PC-9 (cell line): ENCODE measurements around the gene BTBD8. TPM values are rescaled to one million over a fixed set of nuclear protein-coding genes. Genes with fewer than 3 reads are reported as not detected.

ENCODE experiments used
- BruUV-seq: library from RNA; stranded (reverse); fragments of 400-500 nt; replicated peaks from 2 replicates; lab custom pipeline; 2021; lab: Mats Ljungman, UMichigan
- CTCF ChIA-PET: fragments of 300-600 bp; sonication (Branson Sonifier 250); formaldehyde crosslinking; loops from one replicate; lab custom pipeline; 2022; ENCODE audit warnings: antibody characterized with exemption; lab: Charles Lee
- POLR2A ChIA-PET: fragments of 300-600 bp; sonication (Branson Sonifier 250); formaldehyde crosslinking; loops from one replicate; lab custom pipeline; 2022; ENCODE audit warnings: antibody characterized with exemption; ENCODE audit not compliant: unreplicated experiment; lab: Charles Lee
- DNase-seq, 2 experiments: peaks; one replicate each; pipeline versions ENCODE4 v3.0.0 to v3.0.0-alpha.2; 2015 to 2022; ENCODE audit warnings: mixed read lengths in 1 of 2
- H2AFZ ChIP-seq: fragments of 200-600 bp; sonication (generic); 2 replicates; pipeline ENCODE4 v1.8.1; 2017; ENCODE audit warnings: antibody characterized with exemption
- H3F3A ChIP-seq: fragments of 200-600 bp; sonication (generic); 2 replicates; pipeline ENCODE4 v1.8.1; 2017; ENCODE audit warnings: antibody characterized with exemption, mild to moderate bottlenecking, low read depth; ENCODE audit not compliant: insufficient read depth
- H3K27ac ChIP-seq: fragments of 200-600 bp; sonication (generic); 2 replicates; pipeline ENCODE4 v1.6.1; 2016; ENCODE audit warnings: mixed run types
- H3K27me3 ChIP-seq: fragments of 200-600 bp; sonication (generic); 2 replicates; pipeline ENCODE4 v1.6.1; 2016; ENCODE audit warnings: low read depth, mixed run types; ENCODE audit not compliant: insufficient read depth
- H3K36me3 ChIP-seq: fragments of 200-600 bp; sonication (generic); 2 replicates; pipeline ENCODE4 v1.6.1; 2016; ENCODE audit warnings: low read depth, mixed run types
- H3K4me1 ChIP-seq: fragments of 200-600 bp; sonication (generic); replicated peaks from 2 replicates; pipeline ENCODE4 v1.6.1; 2016; ENCODE audit warnings: mixed run types; ENCODE audit not compliant: insufficient read depth
- H3K4me2 ChIP-seq: fragments of 200-600 bp; sonication (generic); 2 replicates; pipeline ENCODE4 v1.6.1; 2017; ENCODE audit warnings: mixed run types
- H3K4me3 ChIP-seq: fragments of 200-600 bp; sonication (generic); 2 replicates; pipeline ENCODE4 v1.6.1; 2016; ENCODE audit warnings: mixed run types
- H3K79me2 ChIP-seq: fragments of 200-600 bp; sonication (generic); 2 replicates; pipeline ENCODE4 v1.6.1; 2017; ENCODE audit warnings: low read depth, mixed run types
- H3K9me2 ChIP-seq: fragments of 200-600 bp; sonication (generic); 2 replicates; pipeline ENCODE4 v1.8.1; 2017; ENCODE audit warnings: mild to moderate bottlenecking; ENCODE audit not compliant: insufficient read depth
- H3K9me3 ChIP-seq: fragments of 200-600 bp; sonication (generic); 2 replicates; pipeline ENCODE4 v1.8.1; 2016; ENCODE audit warnings: low read depth; ENCODE audit not compliant: insufficient read depth
- H4K20me1 ChIP-seq: fragments of 200-600 bp; sonication (generic); 2 replicates; pipeline ENCODE4 v1.8.1; 2017; ENCODE audit not compliant: insufficient read depth
- EZH2 ChIP-seq: fragments of 200-600 bp; sonication (generic); IDR thresholded peaks from 2 replicates; pipeline ENCODE4 v1.8.0; 2017; ENCODE audit warnings: antibody characterized with exemption, low read depth
- intact Hi-C: fragments of 100-400 bp; cut with micrococcal nuclease; formaldehyde crosslinking; loops from one replicate; pipeline ENCODE4 v1.10.0; 2022; ENCODE audit not compliant: unreplicated experiment
- total RNA-seq: library from RNA; stranded (reverse); gene quantifications from 2 replicates; pipeline ENCODE4 v1.2.3, GENCODE V29; 2021
- TF ChIP-seq, protein P1 (sequence below): fragments of 200-600 bp; sonication (generic); conservative IDR thresholded peaks from 2 replicates; pipeline ENCODE4 v1.6.1; 2017; ENCODE audit warnings: mixed run types, antibody characterized with exemption, mild to moderate bottlenecking, moderate library complexity

BTBD8 gene
- total RNA-seq, 1 experiment from 2014 or later = 8.1 TPM

DNA sequence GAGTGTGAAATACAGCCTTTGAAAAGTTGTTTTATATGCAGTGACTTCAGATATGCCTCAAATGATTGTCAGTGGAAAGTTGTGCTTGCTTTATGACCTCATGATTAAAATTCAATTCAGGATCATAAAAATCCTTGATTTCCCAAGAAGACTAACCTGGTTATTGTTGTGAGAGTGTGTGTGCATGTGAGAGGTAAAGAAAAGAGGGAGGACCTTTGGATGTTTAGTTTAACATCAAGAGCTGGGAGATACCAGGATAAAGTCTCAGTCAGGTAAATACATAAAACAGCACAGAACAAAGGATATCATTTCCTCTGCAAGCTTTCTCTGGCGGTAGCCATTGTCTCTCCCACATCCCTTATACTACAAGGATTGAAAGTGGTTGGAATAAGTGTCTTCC lies 14.4 kb downstream of the BTBD8 start:
- POLR2A ChIA-PET = no interaction called here
- Histone ChIP-seq H3K27me3 (no peaks in the 10 kb centered on the region), H3K4me3 (no peak overlapping the region), H3K79me2 (no peaks in the 10 kb centered on the region), H3K9me2 (no peaks in the 10 kb centered on the region), H3K4me2 (no peak overlapping the region), H3K36me3 (no peaks in the 10 kb centered on the region), H3K27ac (no peak overlapping the region), H4K20me1 (no peaks in the 10 kb centered on the region), H3K4me1 (no peaks in the 10 kb centered on the region), H3K9me3 (no peaks in the 10 kb centered on the region), H2AFZ (no peak overlapping the region), H3F3A (no peaks in the 10 kb centered on the region)
- no peak for TF ChIP-seq EZH2
- TF ChIP-seq, protein P1, sequence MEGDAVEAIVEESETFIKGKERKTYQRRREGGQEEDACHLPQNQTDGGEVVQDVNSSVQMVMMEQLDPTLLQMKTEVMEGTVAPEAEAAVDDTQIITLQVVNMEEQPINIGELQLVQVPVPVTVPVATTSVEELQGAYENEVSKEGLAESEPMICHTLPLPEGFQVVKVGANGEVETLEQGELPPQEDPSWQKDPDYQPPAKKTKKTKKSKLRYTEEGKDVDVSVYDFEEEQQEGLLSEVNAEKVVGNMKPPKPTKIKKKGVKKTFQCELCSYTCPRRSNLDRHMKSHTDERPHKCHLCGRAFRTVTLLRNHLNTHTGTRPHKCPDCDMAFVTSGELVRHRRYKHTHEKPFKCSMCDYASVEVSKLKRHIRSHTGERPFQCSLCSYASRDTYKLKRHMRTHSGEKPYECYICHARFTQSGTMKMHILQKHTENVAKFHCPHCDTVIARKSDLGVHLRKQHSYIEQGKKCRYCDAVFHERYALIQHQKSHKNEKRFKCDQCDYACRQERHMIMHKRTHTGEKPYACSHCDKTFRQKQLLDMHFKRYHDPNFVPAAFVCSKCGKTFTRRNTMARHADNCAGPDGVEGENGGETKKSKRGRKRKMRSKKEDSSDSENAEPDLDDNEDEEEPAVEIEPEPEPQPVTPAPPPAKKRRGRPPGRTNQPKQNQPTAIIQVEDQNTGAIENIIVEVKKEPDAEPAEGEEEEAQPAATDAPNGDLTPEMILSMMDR = no peak
- no peak for DNase-seq
- intact Hi-C loops = no loop called here
- no TSS peak for BruUV-seq
- CTCF ChIA-PET = no interaction called here

DNA sequence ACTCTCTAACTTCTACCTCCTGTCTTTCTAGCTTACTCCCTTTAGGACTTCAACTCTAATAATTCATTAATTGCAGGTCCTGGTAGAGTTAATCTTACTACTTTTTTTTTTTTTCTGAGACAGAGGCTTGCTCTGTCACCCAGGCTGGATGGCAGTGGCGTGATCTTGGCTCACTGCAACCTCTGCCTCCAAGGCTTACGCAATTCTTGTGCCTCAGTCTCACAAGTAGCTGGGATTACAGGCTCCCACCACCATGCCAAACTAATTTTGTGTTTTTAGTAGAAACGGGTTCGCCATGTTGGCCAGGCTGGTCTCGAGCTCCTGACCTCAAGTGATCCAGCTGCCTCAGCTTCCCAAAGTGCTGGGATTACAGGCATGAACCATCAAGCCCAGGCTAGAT lies 15.7 kb downstream of the BTBD8 start:
- no peaks in the 10 kb centered on the region for H3K9me2 ChIP-seq
- no peaks in the 10 kb centered on the region for H3K36me3 ChIP-seq
- H3K4me3 ChIP-seq = no peak overlapping the region
- intact Hi-C loops = no loop called here
- H3K9me3 ChIP-seq = no peaks in the 10 kb centered on the region
- H2AFZ ChIP-seq = no peak overlapping the region
- no peak overlapping the region for H3K4me2 ChIP-seq
- no peaks in the 10 kb centered on the region for H3K4me1 ChIP-seq
- no peaks in the 10 kb centered on the region for H3K79me2 ChIP-seq
- H3K27me3 ChIP-seq = no peaks in the 10 kb centered on the region
- DNase-seq = no peak
- no peaks in the 10 kb centered on the region for H4K20me1 ChIP-seq
- H3F3A ChIP-seq = no peaks in the 10 kb centered on the region
- TF ChIP-seq EZH2 = no peak
- TF ChIP-seq, protein P1 = no peak
- BruUV-seq = no TSS peak
- H3K27ac ChIP-seq = no peak overlapping the region
- ChIA-PET CTCF (interaction anchor here (0.6 kb wide), 1 partner anchor 11 kb away, joined by 8 read pairs; no protein-coding TSS in a partner anchor), POLR2A (no interaction called here)

DNA sequence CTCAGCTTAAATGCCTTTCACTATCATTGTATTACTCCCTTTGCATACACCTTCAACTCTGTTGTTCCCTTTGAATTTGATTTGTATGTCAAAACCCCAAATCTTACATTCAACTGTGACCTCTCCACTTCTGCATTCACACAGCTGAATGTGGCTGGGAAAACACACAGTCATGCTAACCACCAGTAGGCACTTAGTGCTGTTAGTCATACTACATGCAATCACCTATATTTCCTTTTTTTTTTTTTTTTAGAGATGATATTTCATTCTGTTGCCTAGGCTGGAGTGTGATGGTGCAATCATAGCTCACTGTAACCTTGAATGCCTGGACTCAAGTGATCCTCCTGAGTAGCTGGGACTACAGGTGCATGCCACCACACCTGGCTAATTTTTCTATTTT lies 16.2 kb downstream of the BTBD8 start:
- no peaks in the 10 kb centered on the region for H3K27me3 ChIP-seq
- no peaks in the 10 kb centered on the region for H3F3A ChIP-seq
- H3K4me1 ChIP-seq = no peaks in the 10 kb centered on the region
- DNase-seq = no peak
- no peaks in the 10 kb centered on the region for H3K79me2 ChIP-seq
- H3K9me3 ChIP-seq = no peaks in the 10 kb centered on the region
- POLR2A ChIA-PET = no interaction called here
- no TSS peak for BruUV-seq
- intact Hi-C loops = no loop called here
- no peak overlapping the region for H2AFZ ChIP-seq
- no peak overlapping the region for H3K4me3 ChIP-seq
- TF ChIP-seq EZH2 = no peak
- TF ChIP-seq, protein P1 = no peak
- CTCF ChIA-PET = interaction anchor here (0.6 kb wide), 1 partner anchor 10 kb away, joined by 8 read pairs; no protein-coding TSS in a partner anchor
- no peak overlapping the region for H3K4me2 ChIP-seq
- H3K27ac ChIP-seq = no peak overlapping the region
- no peaks in the 10 kb centered on the region for H4K20me1 ChIP-seq
- no peaks in the 10 kb centered on the region for H3K9me2 ChIP-seq
- H3K36me3 ChIP-seq = no peaks in the 10 kb centered on the region
